GM19193 (cell line): ENCODE data around the gene PTPRU.

Experiments
- POLR2A ChIP-seq: IDR thresholded peaks from 4 replicates; pipeline ENCODE4 v1.6.1; 2011; ENCODE audit not compliant: insufficient read depth, insufficient read length; ENCODE audit errors: extremely low read depth

Gene PTPRU

DNA sequence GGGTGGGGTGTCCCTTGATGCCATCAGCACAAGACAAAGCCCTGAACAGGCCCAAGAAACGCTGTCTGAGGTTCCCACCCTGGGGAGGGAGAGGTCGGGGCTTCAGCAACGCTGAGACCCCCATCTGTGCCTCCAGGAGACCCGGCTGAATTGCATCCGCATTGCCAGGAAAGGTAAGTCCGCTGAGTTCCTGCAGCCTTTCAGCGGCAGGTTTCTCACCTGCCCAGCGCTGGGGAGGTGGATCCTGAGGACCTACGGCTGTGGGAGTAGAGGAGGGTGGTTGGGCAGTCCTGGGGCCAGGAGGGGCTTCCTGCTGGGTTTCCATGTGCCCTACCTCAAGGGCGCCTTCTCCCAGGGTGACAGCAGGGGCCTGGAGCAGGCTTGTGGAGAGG, 47.5 kb downstream of the PTPRU start:
- no peak for TF ChIP-seq POLR2A

DNA sequence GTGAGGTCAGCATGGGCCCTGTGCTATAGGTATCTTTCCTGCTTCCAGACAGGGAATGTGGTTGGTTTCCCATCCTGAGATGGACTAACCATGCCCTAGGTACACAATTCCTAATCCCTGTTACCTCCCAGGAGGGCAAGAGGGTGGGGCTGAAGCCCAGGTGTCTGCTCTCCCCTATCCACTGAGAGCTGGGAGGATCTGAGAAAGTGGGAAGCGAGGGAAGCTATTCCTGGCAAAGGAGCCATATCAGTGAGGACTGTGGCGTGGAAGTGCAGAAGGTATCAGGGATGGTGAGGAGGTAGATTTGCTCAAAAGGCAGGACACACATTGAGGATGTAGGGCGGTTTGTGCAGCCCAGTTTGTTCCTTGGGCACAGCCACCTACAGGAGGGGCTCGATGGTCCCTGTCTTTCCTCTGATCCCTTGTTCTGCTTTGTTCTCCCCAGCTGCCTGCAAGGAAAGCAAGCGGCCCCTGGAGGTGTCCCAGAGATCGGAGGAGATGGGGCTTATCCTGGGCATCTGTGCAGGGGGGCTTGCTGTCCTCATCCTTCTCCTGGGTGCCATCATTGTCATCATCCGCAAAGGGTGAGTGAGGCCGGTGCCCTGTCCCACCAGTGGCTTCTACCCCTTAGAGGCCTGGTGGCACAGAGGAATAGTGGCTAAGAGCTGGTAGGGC, 48.1 kb downstream of the PTPRU start:
- no peak for TF ChIP-seq POLR2A

DNA sequence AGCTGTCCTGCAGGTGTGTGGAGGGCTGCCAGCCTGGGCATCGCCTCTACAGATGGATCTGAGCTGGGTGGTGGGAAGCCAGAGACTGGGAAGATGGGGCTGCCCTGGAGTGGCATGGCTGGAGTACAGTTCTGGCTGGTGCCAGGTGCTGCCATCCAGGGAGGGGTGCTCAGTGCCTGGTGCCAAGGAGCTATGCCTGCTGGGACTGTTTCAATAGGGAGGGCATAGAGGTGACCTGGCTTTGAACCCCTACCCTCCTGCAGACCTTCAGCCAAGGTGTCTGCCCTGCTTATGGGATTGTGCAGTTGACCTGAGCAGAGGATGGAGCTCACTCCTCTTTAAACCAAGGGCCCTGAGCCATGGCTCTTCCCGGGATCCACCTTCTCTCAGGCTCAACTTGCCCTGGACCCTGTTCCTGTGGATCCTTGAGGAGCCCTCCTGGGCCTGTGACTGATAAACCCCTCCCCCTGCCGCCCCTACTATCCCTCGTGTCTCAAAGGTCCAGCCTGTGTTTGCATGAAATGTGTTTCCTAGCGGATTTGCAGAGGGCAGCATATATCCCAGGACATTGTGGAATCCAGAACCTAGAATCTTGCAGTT, 48.7 kb downstream of the PTPRU start:
- no peak for TF ChIP-seq POLR2A

DNA sequence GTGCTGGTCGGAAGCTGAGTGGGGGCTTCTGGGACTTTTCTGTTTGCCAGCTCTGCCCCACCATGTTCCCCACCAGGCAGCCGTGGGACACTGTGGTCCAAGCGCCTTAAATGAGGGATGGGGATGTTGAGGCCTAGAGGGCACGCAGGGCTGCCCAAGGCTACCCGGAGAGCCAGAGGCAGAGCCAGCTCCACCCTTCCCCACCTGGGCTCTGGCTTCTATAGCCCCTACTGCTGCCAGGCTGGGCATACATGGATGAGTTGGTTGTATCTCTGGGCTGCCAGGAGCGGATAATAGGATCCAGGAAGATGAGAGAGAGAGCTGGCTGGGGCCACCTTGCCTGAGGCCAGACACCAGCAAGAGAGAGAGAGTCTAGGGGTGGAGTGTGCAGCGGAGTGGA, 49.4 kb downstream of the PTPRU start:
- TF ChIP-seq POLR2A = no peak

DNA sequence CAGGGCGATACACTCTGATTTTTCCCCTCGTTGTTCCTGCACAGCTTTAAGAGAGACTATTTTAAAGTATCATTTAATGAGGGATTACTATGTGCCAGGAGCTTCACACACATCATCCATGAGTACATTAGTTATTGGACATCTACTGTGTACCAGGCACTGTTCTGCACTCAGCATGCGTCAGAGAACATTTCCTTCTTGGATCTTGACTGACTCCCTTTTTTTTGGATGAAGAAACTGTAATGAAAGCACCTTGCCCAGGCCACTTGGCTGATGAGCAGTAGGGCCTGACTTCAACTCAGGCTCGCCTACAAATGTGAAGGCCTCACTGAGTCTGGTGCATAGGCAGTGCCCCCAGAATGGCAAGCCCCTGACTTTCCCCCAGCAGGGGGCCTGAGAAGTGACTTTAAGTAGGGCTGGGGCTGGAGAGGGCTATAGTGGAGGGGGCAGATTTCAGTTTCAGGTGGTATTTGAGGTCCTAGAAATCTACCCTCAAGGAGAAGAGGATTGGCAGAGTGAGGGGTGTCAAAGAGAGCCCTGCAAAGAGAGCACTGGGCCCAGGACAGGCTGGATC, 50.0 kb downstream of the PTPRU start:
- TF ChIP-seq POLR2A = no peak

DNA sequence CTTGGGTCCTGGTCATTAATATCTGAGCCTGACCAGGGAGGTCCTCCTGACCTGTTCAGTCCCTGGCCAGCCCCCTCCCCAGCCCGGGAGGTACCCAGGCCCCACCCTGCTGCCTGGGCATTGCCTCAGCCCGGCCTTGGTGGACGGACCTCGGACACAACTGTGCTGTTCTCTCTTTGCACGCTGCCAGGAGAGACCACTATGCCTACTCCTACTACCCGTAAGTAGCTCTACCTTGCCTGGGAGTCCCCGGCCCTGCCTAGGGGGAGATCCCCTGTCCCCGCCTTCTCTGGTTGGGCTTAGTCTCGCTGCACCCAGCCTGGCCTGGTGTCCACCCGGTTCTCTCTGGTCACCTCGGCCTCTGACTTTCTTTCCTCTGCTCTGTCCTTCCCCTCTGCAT, 53.2 kb downstream of the PTPRU start:
- no peak for TF ChIP-seq POLR2A

DNA sequence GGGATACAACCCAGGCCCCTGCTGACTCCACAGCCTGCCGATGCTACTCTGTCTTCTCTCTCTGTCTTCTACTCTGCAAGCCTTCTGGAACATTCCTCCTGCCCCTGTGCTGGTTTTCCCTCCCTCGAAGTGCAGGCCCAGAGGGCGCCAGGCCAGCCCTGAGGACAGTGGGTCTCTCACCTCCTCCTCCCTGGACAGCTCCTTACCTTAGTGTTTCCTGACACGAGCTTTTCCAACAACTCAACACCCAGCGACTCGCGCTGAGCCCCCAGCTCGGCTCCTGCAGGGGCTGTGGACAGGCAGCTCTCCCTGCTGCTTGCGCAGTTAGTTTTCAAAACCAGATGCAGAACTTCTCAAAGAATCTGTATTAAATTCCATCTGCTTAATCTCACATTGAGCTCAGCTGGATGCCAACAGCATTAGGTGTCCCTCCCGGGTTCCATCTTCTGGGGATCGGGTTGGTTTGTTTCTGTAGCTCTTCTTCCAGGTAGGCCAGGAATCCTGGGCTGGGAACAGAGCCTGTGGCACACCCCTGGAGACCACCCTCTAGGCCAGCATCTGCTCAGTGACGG, 54.2 kb downstream of the PTPRU start:
- TF ChIP-seq POLR2A = no peak

DNA sequence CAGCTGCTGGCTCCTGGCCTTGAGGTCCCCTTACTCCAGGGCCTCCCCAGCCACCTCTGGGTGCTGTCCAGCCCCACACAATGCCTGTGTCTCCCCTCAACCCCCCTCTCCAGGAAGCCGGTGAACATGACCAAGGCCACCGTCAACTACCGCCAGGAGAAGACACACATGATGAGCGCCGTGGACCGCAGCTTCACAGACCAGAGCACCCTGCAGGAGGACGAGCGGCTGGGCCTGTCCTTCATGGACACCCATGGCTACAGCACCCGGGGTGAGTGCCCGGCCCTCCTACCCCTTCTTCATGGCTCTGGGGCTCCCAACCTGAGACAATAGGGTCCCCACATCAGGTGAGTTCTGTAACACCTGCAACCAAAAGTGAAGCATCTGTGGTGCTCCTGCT, 55.4 kb downstream of the PTPRU start:
- no peak for TF ChIP-seq POLR2A

DNA sequence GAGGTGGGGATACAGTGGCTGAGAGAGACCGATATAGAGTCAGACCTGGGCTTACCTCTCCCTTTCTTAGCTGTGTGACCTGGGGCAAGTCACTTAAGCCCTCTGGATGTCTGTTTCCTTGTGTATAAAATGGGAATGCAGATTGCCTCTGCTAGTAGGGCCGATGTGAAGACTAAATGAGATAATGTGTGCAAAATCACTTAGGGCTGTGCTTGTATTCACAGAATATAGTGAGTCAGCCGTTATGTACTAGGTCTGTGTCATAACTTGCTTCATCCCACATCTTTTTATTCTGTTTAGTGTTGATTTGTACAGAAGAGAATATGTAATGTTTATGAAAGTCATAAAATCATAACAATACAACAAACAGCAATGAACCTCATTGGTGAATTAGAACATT, 56.0 kb downstream of the PTPRU start:
- no peak for TF ChIP-seq POLR2A

DNA sequence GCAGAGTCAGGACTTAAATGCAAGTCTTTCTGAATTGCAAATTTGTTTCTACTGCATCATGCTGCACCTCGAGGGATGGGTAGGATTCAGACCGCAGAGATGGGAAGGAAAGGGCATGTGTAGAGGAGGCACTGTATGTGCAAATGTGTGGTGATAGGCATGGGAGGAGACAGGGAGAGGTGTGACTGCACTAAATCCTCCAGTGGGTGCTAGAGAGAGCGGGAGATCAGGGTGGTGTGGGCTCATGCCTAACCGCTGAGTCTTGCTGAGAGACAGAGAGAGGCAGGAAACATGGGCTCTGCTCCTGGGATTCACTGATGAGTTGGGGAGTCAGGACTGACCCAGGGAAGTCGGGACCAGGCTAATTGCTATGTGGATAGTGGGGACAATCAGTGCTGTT, 61.1 kb downstream of the PTPRU start:
- no peak for TF ChIP-seq POLR2A

DNA sequence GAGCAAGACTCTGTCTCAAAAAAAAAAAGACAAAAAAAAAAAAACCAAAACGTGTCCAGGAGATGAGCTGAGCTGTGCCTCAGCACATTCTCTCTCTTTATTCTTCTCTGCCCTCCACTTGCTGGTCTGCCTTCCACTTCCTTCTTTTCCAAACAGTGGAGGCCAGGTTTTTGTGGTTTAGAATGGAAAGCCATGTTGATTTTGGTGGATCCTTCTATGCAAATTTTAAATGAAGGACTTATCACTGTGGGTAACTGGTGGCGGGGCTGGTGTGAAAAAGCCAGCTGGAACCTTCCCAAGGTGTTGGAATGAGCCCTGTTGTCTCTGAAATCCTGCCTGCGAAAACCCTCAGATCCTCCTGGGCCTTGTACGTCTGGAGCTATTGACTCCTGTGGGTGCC, 61.9 kb downstream of the PTPRU start:
- TF ChIP-seq POLR2A = no peak

DNA sequence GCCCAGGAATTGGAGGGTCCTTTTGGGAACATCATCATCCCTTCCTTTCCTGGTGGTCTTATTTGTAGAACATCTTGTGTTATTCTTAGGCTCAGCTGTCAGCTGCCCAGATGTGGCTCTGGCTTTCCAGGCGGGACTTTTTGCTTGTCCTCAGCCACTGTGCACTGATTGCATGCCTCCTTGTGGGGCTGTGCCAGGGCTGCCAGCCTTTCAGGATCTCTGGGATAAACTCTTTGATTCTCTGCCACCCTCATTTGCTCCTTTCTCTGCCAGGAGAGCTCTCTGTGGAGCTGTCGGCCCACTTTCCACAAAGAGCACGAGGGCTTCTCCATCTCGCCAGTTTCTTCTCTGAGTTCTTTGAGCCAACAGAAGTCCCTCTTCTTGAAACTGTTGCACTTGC, 63.1 kb downstream of the PTPRU start:
- TF ChIP-seq POLR2A = no peak

DNA sequence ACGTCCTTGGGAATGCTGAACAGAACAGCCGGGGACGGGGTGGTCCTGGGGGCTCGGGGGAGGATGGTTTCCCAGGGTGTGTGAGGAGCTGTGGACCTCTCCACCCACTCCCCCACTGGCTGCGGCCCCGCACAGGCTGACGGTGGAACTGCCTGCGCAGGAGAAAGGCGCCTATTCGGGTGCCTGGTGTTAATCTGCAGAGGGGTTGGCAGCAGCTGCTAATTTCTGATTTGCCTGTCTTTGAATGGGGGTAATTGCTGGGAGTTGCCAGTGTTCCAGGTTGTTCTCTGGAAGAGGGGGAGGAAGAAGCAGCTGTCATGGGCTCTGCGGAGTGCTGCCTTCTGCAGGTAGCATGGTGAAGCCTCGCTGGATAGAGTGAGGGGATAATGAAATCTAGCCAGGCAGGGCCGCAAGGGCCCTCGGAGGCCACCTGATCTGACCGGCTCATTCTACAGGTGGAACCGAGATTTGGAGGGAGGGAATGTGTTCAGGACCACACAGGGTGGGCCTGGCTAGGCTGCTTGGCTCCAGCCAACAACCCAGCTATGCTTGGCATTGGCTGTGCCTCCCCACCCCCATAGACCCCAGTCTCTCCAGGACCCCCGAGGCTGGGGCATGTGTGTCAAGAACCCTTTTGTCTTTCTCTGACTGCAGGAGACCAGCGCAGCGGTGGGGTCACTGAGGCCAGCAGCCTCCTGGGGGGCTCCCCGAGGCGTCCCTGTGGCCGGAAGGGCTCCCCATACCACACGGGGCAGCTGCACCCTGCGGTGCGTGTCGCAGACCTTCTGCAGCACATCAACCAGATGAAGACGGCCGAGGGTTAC, 67.1 kb downstream of the PTPRU start:
- no peak for TF ChIP-seq POLR2A

DNA sequence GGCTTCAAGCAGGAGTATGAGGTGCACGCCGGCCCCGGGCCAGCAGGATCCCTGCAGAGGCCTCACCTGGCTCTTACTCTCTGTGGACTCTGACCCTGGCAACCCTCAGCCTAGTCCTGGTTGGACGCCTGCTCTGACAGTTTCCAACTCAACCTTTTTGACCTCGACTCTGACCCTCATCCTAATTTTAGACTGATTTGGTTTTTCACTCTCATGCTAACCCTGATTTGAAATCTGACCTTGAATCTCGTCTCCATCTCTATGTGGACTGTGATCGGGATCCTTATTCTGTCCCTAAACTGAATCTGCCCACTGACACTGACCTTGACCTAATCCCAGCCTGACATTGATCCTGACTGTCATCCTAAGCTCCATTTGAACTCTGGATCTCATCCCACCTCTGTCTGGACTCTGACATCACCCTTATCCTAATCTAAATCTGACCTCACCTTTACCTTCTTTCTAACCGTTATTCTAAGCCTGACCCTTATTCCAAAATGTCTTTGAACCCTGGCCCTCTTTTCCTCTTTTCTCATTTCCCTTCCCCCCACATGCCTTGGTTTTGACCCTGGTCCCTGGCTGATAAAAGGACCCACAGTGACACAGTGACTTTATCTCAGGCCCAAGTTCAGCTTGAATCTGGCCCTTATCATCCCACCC, 67.8 kb downstream of the PTPRU start:
- no peak for TF ChIP-seq POLR2A

DNA sequence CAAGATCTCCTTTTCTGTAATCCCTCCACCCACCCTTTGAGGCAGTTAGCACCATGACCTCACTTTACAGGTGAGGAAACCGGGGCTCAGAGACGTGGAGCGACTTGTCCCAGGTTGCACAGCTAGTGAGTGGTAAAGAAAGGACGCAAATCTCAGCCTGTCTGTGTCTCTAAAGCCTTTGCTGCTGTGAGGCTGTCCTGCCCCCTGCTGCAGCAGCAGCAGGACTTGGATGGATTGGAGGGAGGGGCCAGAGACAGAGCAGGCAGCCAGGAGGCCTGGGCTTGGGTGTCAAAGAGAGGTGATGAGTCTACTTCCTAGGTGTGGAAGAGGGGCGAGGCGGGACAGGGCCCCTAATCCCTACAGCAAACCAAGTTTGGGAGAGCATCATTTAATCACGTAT, 69.6 kb downstream of the PTPRU start:
- TF ChIP-seq POLR2A = no peak
